ENCODE data around the gene SLC39A12. TPM values are rescaled to one million over a fixed set of nuclear protein-coding genes. Genes with fewer than 3 reads are reported as not detected.

Gene SLC39A12
- total and polyA plus RNA-seq, 2 of the 8 experiments (the other 6 are each of a cell fraction or from before 2014, with no cell fraction given) = not detected

DNA sequence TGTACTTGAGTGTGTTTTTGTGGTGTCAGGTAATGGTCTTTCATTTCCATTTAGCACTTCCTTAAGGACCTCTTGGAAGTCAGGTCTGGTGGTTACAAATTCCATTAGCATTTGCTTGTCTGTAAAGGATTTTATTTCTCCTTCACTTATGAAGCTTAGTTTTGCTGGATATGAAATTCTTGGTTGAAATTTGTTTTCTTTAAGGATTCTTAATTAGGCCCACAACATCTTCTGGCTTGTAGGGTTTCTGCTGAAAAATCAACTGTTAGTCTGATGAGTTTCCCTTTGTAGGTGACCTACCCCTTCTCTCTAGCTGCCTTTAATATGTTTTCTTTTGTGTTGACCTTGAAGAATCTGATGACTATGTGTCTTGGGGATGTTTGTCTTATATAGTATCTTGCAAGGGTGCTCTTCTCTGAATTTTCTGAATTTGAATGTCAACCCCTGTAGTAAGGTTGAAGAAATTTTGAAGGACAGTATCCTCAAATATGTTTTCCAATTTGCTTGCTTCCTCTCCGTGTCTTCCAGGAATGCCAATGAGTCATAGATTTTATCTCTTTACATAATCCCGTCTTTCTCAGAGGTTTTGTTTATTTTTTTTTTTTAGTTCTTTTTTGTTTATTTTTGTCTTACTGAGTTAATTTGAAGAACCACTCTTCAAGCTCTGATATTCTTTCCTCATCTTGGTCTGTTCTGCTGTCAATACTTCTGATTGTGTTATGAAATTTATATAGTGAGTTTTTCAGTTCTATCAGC lies 70.2 kb downstream of the SLC39A12 start:
- Histone ChIP-seq H3K4me1 (replicated peaks in 1 of 4; ENCODE audit: control insufficient read depth in 3 of 4, insufficient read depth in 4 of 4, low read length in 3 of 4) (no peaks in the 10 kb centered on the region), H4K8ac (ENCODE audit: extremely low read depth, insufficient read depth, low read length) (no peak overlapping the region), H3K9me3 (ENCODE audit: insufficient read depth in 2 of 2, low read depth in 1 of 2, low read length in 1 of 2) (0 out of 4 replicates have a peak, but pooled peaks cover 0 to 2% of the 10 kb centered on the region in 2 experiments), H4K20me1 (replicated peaks in 1 of 2; ENCODE audit: control insufficient read depth in 1 of 2, insufficient read depth in 2 of 2, low read length in 2 of 2) (no peaks in the 10 kb centered on the region), H3K14ac (ENCODE audit: insufficient read length) (no peak overlapping the region), H2BK120ac (replicated peaks; ENCODE audit: low read depth, low read length) (no peak overlapping the region), H4K91ac (replicated peaks; ENCODE audit: insufficient read length, low read length) (no peak overlapping the region), H3K56ac (replicated peaks; ENCODE audit: insufficient read length, low read depth, low read length) (no peak overlapping the region), H3K18ac (ENCODE audit: extremely low read depth, low read length) (no peak overlapping the region), H2BK15ac (ENCODE audit: low read length) (no peak overlapping the region), H3K27ac (ENCODE audit: low read depth, low read length) (no peak overlapping the region), H2BK20ac (ENCODE audit: low read length) (no peak overlapping the region), H3K4me2 (ENCODE audit: insufficient read depth in 1 of 2, low read depth in 2 of 2, low read length in 2 of 2) (no peak overlapping the region), H4K5ac (ENCODE audit: insufficient read length, low read depth, low read length) (no peak overlapping the region), H2BK12ac (ENCODE audit: low read depth, low read length) (no peak overlapping the region), H2AFZ (ENCODE audit: low read length) (no peak overlapping the region), H3K4ac (replicated peaks; ENCODE audit: insufficient read length, low read depth, low read length) (no peak overlapping the region), H3K23me2 (ENCODE audit: low read depth, low read length) (no peaks in the 10 kb centered on the region), H3K4me3 (ENCODE audit: extremely low read depth in 1 of 4, insufficient read depth in 2 of 4, low read depth in 3 of 4, low read length in 4 of 4) (no peak overlapping the region), H3K9ac (replicated peaks in 1 of 4; ENCODE audit: extremely low read depth in 1 of 4, low read depth in 3 of 4, low read length in 3 of 4) (no peak overlapping the region), H3K36me3 (ENCODE audit: control insufficient read depth in 2 of 4, insufficient read depth in 4 of 4, low read length in 3 of 4) (no peaks in the 10 kb centered on the region; a peak in 1 of 8 replicates), H3K23ac (ENCODE audit: insufficient read length) (no peak overlapping the region), H3K79me2 (ENCODE audit: control insufficient read depth in 1 of 2, insufficient read depth in 2 of 2, low read length in 2 of 2) (no peaks in the 10 kb centered on the region), H3K27me3 (replicated peaks in 1 of 4; ENCODE audit: control insufficient read depth in 3 of 4, extremely low read depth in 1 of 4, insufficient read depth in 3 of 4, low read length in 3 of 4) (no peaks in the 10 kb centered on the region), H3K79me1 (ENCODE audit: low read depth, low read length) (no peaks in the 10 kb centered on the region), H2BK5ac (ENCODE audit: low read depth, low read length) (no peak overlapping the region), H2AK5ac (ENCODE audit: low read depth, low read length) (no peak overlapping the region)
- CTCF ChIA-PET (ENCODE audit: partially characterized antibody) = interaction anchor here (0.6 kb wide), 1 partner anchor 475 kb away, joined by 3 read pairs; no protein-coding TSS in a partner anchor
- WGBS, 2 experiments (ENCODE audit: extremely low coverage in 1 of 2, insufficient coverage in 1 of 2, insufficient read length in 1 of 2, insufficient replicate concordance in 2 of 2, low coverage in 1 of 2, low lambda C conversion rate in 2 of 2, missing lambda C conversion rate in 1 of 2) = 51% methylated on average over 2 of the region's 2 CpGs; no CpG with 5 or more reads in 1 of the 2 experiments
- POLR2A ChIA-PET (ENCODE audit: partially characterized antibody) = no interaction called here
- TF ChIP-seq CTBP2 (IDR thresholded peaks at IDR 0.05; ENCODE audit: borderline replicate concordance, insufficient read depth, insufficient read length, low read length) (no peak), POLR2A (IDR thresholded peaks at IDR 0.05; ENCODE audit: control extremely low read depth in 1 of 2, low read depth in 2 of 2, low read length in 2 of 2) (no peak), EZH2 (IDR thresholded peaks at IDR 0.05; ENCODE audit: low read depth, low read length, severe bottlenecking) (no peak), HDAC6 (IDR thresholded peaks at IDR 0.05; ENCODE audit: low read depth, low read length) (no peak), MAFK (IDR thresholded peaks at IDR 0.05; ENCODE audit: low read depth, low read length) (no peak), NRF1 (IDR thresholded peaks at IDR 0.05; ENCODE audit: low read depth, low read length) (no peak), BACH1 (IDR thresholded peaks at IDR 0.05; ENCODE audit: low read length) (no peak), SAP30 (IDR thresholded peaks at IDR 0.05; ENCODE audit: insufficient read depth, insufficient replicate concordance, low read length) (no peak), POU5F1 (IDR thresholded peaks at IDR 0.05; ENCODE audit: low read depth, low read length) (no peak)
- TF ChIP-seq, protein P1, sequence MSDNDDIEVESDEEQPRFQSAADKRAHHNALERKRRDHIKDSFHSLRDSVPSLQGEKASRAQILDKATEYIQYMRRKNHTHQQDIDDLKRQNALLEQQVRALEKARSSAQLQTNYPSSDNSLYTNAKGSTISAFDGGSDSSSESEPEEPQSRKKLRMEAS (IDR thresholded peaks at IDR 0.05) = no peak
- TF ChIP-seq, protein P2, sequence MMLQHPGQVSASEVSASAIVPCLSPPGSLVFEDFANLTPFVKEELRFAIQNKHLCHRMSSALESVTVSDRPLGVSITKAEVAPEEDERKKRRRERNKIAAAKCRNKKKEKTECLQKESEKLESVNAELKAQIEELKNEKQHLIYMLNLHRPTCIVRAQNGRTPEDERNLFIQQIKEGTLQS (IDR thresholded peaks at IDR 0.05; ENCODE audit: insufficient read depth, low read depth, low read length) = no peak
- DNase-seq (ENCODE audit: low read depth in 1 of 2, low spot score in 2 of 2) = no peak
- no peak for FAIRE-seq
